RPMI8226 (cell line): ENCODE data around the gene EXOC7.

ENCODE experiments used
- DNase-seq: peaks from one replicate; pipeline ENCODE4 v3.0.0-alpha.2; 2015

The EXOC7 gene

DNA sequence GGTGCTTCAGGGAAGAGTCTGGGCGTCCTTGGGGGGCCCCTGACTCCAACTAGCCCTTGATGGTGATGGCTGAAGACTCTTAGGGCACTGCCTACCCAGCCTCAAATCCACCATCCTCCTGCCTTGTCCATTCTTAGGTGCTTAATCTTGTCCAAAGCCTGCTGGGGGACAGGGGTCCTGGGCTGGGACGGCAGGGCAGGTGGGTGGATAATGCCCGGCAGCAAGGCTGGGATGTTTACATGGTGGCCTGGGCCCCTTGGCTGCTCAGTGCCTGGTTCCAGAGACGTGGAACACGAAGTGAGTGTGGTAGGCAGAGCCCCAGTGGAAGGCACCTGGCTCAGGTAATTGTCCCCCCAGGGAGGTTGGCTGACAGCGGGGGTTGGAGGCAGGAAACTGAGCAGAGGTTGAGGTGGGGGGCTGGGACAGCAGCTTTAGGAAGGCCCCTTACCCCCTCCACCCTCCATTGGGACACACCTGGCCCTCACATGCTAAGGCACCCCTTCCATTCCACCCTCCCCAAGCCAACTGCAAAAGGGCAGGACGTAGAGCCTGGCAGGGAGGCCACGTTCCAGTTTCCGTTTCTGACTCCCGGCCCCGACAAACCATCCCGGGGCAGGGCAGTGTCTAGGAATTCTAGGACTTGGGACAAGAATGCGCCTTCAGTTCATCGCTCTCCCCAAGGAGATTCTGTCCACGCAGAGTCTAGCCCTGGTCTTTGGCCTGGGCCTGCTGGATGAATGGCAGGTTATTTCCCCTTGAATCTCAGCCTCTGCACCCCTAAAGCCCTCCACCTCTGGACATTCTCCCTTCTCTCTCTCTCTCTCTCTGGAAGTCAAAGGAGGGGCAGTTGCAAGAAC lies 35.5 kb upstream of the EXOC7 start:
- DNase-seq, result no peak

DNA sequence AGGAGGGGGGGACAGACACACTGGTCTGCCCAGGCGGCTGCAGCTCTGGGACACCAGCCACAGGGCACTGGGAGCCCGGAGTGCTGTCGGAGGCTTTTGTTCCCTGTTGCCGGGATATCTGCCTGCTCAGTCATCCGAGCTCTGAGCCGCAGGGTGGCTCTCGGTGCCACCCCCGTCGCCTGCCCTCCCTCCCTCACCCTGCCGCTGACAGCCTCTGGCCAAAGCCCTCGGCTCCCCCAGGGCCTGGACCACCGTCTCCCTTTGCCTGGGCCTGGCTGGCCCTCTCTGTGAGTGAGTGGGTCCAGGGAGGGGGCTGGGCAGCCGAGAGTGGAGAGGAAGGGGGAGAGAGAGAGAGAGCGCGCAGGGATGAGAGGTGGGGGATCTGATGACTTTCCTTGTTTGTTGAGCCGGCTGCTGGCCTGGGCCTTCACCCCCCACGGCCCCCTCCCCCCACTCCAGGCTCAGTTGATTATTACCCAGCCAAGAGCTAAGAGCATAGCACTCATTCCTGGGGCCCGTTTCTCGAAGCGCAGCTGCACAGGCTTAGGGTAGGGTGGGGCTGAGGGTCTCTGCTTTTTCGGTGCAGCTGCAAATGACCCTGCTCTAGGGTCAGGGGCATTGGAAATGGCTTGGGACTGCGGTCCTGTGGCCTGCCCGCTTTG lies 34.8 kb upstream of the EXOC7 start:
- DNase-seq, result no peak

DNA sequence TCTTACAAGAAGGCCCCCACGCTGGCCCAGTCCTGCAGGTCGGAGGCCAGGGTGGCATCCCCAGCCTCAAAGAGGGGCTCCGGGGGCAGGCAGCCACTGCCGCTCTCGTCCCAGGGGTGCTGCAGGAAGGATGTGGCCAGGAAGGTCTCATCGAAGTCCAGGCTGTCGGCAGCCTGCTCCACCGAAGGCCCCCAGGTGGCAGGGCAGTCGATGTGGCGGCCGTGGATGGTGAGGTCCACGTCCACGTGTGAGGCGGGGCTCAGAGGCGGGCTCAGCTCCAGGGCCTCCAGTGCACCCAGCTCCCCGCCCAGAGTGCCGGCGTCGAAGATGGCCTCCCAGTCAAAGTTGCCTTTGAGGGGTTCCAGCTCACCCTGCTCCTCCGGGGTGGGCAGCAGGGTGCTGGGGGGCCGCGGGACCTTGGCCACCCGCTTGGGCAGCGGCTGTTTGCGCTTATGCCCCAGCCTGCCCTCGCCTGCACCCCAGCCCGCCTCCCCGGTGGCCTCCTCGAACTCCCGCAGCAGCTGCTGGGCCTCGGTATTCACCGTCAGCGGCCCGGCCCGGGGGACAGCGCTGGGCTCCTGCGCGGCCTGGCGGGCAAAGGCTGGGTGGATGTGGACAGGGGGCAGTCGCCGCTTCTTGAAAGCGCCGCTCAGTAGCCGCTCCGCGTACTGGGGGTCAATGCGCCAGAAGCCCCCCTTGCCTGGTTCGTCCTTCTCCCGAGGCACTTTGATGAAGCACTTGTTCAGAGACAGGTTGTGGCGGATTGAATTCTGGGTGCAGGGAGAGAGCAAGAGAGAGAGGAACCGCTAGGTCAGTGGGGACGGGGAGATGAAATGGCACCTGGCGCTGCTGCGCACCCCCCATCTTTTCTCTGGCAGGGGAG lies 34.0 kb upstream of the EXOC7 start:
- no peak for DNase-seq

DNA sequence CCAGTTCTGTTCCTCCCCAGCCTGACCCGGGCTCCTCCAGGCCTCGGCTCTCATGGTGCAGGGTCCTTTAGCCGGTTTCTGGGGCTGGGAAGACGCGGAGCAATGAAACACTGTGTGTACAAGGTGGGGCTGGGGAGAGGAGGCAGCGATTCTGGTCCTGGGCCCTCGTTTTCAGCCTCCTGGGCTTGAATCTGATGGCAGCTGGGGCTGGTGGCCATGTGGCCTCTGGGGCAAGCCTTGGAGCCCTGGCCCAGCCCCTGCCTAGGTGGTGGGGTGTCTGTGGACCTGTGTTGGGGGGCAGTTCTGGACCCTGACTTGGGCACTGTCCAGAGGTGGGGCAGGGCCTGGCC lies 33.4 kb upstream of the EXOC7 start:
- DNase-seq, result no peak

DNA sequence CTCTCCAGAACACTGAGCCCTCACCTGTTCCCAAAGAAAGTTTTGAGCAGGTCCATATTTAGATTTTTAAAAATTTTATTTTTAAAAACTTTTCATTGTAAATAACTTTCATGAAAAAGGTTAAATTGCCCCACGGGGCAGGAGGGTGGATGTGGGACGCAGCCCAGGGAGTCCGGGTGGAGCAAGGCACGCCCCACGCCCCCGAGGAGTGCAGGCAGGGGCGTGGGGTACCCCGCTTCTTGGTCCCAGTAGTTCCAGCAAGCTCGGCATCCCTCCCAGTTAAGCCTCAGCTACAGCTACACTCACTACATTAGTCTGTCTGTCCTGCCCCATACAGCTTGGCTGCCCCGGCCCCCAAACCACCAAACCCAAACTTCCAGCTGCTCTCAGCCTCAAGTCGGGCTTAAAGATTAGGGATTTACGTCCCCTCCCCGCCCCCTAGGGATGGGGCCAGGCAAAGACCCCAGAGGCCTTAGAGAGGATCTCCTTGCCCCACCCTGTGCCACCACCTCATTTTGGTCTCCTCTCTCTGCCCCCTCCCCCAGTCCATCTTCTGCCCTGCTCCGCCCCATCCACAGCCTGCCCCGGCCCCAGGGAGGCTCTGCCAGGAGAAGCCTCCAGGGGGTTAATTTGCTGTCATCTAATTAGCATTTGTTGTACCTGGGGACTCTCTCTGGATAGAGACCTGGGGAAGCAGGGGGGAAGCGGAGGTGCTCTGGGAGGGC lies 32.9 kb upstream of the EXOC7 start:
- no peak for DNase-seq

DNA sequence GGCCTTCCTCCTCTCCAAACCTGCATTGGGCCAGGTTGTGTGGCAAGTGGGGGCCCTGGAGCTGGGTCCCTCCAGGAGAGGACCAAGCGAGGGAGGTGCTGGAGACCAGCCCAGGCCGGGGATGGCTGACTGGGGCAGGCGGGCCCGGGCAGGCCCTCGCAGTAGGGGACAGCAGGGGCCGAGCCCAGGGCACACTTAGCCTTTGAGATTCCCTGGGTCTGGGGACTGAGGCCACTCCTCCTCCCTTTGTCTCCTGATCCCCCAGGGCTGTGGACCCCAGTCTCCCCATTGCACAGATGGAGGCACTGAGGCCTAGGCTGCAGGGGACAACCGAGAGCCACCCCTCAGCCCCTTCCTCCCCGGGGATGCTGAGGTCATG lies 32.2 kb upstream of the EXOC7 start:
- no peak for DNase-seq

DNA sequence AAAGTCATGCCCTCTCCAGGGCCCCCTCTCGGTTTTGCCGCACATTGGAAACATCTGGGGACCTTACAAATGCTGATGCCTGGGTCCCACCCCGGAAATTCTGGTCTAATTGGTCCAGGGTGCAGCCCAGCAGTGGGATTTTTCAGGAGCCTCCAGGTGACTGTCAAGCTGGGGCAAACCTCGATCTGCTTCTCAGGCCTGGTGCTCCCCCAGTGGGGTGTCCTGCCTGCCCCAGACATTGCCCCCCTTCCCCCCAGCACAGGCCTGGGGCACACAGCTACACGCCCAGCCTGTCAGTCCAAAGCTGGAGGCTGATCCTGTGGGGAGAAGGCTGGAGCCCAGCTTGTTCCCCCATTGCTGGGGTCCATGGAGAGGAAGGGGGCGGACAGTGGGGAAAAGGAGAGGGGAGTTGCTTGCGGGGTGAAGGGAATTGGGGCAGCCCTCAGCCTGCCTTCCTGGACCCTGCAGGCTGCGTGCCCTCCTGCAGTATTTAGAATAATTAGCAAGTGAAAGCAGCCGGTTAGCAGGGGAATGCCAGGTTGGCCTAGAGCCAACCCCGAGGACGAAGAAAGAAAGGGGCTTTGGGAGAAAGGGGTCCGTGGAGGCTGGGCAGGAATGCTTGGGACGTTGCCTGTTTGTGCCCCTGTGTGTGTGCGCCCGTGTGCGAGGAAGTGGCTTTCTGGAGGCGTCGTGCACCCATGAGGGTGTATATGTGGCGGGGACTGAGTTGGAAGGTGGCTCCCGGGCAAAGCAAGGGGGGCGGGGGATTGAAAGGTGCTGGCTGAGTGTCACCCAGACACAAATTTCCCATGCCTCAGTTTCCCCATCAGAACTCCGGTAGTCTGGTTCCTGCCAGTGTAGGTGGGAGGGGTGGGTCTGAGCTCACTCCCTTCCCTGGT lies 31.6 kb upstream of the EXOC7 start:
- no peak for DNase-seq

DNA sequence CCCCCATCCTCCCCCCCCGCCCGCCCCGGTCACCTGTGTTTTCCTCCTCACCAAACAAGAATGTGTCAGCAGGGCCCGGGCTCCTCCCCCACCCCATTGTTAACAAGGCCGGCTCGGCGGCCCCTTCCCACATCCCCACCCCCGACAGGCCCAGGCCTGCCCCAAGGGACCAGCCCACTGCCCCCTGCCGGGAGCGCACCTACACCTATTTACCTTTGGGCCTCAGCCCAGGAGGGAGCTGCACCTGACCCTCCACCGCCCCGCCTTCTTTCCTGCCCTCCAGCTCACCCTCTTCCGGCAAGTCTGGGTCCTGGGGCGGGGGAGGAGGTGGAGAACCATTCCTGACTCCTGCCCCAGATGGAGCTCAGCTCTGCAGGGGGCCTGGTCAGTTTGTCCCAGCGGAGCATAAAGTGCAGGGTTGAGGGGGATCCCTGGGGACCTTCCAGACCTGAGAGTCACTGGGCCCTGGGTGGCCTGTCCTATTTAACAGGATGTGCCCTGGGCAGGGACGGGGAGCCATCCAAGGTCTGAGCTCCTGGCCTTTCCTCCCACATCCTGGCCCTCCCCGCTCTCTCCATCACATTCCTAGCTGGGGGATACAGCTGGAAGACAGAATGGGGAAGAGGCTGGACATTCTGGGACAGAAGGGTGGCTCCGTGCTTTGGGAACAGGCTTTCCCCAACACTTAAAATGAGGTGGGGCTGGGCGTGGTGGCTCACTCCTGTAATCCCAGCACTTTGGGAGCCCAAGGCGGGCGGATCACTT lies 29.2 kb upstream of the EXOC7 start:
- DNase-seq, result peak; percentile 41

DNA sequence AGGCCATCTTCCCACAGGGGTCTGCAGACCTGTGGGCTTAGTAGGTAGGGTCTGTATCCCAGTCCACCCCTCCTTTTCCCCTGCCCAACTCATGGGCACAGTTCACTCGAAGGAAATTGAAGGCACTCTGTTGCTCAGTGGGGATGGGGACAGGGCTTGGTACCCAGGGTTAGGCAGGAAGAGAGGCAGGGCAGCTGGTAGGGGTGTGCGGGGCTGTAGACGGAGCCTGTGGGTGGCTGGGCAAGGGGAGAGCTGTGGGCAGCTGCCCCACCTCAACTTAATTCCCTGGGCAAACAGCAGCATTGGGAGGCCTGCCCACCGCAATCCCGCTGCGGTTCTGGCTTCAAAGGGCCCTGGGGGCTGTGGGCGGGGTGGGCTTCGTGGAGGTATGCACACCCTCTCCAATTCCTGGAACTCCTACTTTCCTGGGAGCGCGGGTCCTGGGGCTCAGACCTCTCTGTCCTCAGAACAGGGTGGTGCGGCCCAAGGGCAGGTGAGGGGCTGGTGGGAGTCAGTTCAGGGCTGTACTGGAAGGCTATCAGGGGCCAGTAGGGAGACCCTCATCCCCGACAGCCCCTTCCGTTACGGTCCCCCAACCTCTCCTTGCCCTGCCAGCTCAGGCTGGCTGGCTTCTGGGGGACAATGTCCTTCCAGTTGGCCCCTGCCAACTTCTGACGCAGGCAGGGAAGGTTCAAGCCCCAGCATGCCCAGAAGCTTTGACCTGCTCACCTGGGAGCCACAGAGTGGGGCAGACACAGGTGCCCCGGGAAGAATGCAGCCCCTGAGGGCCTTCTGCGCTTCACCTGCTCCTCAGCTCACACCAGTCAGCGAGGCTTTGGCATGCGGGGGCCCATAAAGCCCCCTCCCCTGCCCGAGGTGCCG lies 28.3 kb upstream of the EXOC7 start:
- no peak for DNase-seq

DNA sequence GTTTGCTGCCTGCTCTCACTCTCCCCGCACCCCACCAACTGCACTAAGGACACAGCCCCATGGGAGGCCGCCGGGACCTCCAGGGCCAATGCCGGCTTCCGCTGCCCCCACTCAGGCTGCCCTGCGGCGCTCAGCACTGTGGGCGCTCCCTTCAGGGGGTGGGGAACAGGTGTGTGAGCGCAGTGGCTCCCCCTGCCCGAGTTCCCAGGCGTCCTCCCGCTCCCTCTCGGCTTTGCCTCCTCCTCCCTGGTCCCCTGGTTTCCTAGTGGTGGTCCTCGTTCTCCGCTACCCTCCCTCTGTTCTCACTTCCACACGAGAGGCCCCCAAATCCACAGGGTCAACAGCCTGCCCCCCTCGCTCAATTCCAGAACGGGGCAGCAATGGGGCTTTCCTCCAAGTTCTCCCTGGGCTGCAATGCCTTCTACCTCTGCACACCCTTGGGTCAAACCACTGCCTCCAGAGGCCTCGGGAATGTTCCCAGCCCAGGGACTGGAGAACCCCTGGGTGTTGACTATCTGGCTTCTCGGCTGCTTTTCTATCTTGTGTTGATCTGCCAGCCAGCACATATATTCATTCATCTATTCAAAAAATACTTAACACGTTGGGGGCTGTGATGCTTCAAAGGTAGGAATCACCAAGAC lies 27.6 kb upstream of the EXOC7 start:
- DNase-seq, result no peak

DNA sequence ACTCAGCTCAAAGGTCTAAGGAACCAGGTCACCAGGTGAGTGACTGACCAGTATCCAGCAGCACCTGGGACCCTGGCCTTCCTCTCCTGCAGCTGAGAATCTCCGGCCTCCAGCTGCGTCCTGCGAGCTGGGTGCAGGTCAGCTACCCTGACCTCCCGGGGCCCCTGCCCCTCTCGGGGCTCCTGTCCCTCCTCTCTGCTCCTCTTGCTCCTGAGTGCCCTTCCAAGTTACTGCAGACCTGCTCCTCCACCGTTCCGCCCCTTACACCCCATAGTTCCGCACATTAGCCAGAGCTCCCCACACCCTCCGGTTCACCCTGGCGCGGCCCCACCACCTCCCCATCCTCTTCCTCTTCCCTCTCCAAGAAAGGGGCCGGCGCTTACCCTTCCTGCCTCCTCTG lies 26.9 kb upstream of the EXOC7 start:
- DNase-seq, result no peak

DNA sequence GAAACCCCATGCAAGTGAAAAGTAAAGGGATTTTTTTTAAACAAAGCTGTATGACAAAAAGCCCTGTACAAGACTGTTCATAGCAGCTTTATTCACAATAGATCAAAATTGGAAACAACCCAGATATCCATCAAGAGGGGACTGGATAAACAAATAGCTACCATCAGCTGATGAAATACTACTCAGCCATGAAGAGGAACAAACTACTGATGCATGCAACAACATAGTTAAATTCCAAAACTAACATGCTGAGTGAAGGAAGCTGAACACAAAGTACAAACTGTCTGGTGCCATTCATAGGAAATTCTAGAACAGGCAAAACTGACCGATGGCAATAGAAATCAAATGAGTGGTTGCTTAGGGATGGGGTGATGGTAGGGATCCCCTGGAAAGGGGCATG lies 22.3 kb upstream of the EXOC7 start:
- DNase-seq, result no peak

DNA sequence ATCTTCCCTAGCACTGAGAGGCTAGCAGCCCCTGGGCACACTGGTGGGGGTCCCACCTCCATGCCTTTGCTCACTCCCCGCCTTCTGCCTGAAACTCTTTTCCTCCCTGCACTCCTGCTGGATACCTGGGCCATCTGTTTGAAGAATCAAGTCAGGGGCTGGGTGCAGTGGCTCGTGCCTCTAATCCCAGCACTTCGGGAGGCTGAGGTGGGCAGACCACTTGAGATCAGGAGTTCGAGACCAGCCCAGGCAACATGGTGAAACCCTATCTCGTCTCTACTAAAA lies 21.7 kb upstream of the EXOC7 start:
- no peak for DNase-seq

DNA sequence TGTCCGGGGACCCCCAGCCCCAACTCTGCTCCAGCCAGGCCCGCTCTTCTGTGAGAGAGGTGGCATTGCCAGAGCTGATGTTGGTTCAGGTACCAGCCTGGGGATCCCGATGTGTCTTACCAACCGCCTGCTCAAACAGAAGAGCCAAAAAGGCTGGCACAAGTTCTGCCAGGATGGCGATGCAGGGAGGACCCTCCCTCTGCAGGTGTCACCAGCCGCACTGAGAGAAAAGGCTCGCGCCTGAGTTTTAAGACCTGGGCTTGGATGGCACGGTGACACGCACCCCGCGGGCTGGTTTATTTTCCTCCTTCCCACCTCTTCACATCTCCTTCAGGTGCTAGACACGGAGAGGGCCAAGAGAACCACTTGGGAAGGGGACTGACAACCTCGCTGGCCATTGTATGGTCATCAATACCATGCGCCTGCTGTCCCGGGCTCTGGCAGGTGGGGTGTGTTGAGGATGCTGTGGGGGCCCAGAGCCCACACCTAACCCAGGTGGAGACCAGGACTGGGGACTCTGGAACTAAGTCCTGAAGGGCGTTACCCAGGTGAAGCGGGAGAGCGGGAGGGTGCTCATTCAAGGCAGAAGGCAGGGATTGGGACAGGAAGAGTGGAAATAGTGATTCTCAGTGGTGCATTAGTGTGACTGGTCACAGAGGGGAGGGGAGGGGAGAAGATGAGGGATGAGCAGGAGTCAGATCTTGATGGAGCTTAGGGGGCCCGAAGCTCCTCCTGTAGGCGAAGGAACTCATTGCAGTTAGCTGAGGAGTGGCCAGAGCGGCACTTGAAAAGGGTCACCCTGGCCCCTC lies 21.2 kb upstream of the EXOC7 start:
- no peak for DNase-seq

DNA sequence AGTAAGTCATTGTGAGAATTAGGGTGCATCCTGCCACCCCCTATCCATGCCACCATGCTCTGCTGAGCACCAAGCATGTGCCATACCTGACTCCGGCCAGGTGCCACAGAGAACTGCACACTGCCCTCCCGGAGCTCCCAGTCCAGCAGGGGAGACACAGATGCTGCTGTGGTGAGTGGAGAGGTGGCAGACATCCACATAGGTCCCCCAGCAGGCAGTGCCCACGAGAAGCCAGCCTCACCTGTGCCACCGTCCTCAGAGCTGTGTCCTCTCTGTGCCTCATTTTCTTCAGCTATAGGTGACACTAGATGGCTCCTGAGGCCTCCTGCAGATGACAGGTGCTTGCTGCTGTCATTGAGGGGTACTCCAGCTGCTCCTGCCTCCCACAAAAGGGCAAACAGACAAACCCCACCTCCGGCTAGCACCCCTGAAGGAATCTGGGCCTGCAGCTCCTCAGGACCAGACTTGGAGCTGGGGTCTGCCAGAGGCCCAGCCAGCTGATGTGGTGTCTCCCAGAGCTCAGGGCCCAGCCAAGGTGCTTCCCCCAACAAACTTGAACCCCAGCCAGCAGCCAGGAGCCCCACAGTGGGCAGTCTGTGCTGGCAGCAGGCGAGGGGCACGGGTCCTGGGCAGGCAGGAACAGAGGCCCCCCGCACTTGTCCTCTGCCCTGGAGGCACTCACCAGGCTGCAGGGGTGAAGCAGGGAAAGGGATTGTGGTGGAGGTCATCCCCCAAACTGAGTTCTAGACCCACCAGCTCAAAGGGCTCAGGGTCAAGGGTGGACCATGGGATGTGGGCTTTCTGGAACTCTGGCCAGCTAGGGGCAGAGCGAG lies 20.4 kb upstream of the EXOC7 start:
- DNase-seq, result peak; percentile 40

DNA sequence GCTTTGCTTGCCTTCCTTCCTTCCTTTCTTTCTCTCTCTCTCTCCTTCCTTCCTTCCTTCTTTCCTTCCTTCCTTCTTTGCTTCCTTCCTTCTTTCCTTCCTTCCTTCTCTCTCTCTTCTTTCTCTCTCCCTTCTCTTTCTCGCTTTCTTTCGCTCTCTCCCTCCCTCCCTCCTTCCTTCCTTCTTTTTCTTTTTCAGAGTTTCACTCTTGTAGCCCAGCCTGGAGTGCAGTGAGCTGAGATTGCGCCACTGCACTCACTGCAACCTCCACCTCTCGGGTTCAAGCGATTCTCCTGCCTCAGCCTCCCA lies 19.6 kb upstream of the EXOC7 start:
- DNase-seq, result no peak

DNA sequence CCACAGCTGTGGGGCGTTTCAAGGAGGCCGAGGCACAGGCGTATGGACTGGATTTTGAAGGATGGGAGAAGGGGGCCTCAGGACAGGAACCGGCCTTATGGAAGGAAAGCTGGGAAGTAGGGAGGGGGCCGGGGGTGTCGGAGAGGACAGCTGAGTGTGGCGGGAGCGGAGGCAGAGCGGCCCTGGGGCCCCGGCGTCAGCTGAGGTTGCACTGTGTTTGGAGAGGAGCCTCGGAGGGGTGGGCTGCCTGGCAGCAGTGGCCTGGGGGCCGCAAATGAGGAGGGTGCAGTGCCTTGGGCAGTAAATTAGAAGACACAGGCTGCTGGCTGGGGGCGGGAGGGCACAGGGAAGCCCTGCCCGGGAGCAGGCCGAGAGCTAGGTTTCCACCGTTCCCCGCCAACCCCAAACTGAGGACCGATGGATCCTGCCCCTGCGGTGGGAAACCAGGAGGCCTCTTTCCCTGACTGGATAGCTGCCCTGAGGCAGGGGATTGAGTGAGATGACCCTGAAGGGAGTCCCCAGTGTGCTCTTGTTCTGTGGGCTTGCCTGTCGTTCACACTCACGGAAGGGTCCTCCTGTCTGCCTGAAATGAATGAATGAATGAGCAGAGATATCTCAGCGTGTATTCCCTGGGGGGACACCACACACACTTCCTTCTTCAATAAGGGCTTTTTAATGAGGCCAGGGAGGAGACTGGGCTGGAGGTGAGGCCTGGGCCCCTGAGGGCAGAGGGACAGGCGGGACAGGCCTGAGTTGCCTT lies 19.0 kb upstream of the EXOC7 start:
- DNase-seq, result no peak
